ENCODE measurements around the gene PDE3A.
"Not testable (repeated sequence)": the region's sequence is repeated elsewhere in the genome, so short reads cannot be mapped to it uniquely, and the experiment has no call there.

The PDE3A gene

GRCh38 chr12:20557096-20557495 lies 188.8 kb downstream of the PDE3A start:
- DNase-seq: no peak

DNA sequence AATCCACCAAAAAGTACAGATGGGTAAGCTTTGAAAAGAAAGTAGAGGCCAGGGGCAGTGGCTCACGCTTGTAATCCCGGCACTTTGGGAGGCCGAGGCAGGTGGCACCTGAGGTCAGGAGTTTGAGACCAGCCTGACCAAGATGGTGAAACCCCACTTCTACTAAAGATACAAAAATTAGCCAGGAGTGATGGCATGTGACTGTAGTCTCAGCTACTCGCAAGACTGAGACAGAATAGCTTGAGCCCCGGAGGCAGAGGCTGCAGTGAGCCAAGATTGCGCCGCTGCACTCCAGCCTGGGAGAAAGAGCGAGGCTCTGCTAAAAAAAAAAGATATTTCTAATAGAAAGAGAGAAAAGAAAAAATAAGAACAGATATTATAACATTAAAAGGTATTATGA lies 192.6 kb downstream of the PDE3A start:
- no peak for DNase-seq

DNA sequence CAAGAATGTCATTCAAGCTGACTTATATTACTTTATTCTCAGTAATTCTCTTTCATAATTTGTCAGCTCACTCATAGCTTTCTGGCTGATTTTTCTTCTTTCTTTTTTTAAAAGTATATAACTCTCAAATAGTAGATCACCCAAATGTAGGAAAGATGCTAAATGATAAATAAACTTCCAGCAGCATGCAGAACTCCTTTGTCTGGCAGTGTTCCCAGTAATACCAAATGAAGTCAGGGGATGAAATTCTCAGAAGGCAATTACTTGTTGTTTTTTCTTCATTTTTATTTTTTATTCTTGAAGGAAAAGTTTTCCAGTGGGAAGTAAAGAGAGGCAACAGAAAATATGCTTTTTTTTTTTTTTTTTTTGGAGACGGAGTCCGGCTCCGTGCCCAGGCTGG lies 193.5 kb downstream of the PDE3A start:
- no peak for DNase-seq

DNA sequence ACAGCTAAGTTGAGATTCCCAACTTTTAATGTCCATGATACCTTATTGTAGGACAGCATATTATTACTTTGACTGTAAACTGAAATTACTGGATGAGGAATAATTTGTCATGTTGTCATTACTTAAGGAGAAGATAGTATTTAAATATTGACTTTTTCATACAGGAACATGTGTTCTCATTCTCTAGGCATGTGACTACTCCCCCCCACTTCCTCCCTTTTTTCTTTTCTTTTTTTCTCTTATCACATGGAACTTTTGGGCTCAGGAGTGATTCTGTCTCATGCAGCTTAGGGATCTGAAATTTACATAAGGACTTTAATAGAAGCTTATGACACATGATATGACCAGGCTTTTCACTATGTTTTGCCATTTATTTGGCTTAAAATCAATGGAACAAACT lies 199.1 kb downstream of the PDE3A start:
- no peak for DNase-seq

GRCh38 chr12:20572451-20572850 lies 204.1 kb downstream of the PDE3A start:
- DNase-seq: no peak

DNA sequence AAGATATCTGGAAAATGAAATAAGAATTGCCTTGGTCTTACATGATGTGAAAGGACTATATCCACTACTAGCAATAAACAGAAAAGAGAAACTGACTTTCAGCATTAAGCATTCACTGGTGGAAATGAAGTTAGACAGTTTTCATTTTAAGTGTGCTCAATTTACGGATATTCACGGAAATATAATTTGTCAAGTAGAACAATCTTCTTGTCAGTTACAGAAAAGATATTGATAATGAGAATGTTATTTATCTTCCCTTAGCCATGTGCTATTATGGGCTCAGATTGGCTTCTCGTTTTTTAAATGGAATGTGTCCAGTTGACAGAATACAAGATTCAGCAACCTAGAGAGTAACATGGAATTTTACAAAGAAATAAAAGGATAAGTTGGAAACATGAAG lies 208.2 kb downstream of the PDE3A start:
- DNase-seq: no peak

DNA sequence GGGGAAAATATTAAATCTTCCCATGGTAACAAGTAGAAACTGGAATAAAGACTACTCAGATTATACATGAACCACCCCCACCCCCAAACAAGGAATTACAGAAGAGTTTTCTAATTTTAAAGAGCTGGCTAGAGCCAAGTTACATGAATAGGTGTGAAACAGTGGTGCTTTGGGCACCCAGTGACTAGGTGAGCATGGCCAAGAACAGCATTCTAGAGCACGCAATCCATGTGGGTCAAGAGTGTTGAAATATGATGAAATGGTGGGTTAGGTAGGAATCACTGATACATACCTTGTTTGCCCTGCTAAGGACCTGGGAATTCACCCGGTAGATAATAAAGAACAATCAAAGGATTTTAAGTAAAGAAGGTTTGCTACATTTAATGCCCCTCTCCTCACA lies 208.7 kb downstream of the PDE3A start:
- no peak for DNase-seq

- no peak for DNase-seq
Measured at GRCh38 chr12:20578142-20578541, 209.8 kb downstream of the PDE3A start.

GRCh38 chr12:20585055-20585625 lies 216.8 kb downstream of the PDE3A start:
- DNase-seq: peak; percentile 8

DNA sequence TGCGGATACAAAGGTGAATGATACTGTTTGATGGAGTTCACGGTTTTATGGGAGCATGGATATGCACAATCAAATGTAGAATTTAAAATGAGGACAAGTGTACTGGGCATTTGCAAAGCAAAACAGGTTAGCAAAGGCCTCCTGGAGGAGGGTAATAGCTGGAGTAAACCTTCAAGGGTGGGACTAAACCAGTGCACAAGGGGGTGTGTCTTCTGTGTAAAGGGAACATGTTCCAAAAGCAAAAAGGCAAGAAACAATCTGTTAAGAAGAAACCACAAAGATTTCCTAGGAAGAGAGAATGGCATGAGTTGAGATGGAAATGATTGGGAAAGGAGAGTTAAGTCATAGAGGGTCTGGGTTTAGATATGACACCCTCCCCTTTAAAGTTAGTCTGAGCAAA lies 217.6 kb downstream of the PDE3A start:
- no peak for DNase-seq

DNA sequence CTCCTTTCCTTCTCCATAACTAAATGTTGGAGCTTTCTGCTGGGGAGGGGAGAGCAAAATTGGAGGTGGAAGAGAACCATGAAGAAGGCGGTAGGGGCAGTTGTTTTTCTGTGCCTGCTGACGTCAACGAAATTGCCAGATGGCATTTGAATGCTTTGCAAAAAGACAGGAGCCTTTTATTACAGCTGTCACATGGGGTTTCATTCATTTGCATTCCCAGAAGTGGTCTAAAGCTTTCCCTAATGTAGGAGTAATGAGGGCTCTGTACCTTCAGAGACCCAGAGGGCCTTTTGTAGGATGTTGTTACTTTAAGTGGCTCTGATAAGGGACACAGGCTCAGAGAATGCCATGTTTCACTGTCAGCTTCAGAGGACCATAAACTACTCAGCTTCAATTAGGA lies 219.7 kb downstream of the PDE3A start:
- DNase-seq: peak; percentile 59

GRCh38 chr12:20590570-20590969 lies 222.2 kb downstream of the PDE3A start:
- DNase-seq: no peak

- DNase-seq: no peak
Measured at GRCh38 chr12:20592556-20592955, 224.2 kb downstream of the PDE3A start.

DNA sequence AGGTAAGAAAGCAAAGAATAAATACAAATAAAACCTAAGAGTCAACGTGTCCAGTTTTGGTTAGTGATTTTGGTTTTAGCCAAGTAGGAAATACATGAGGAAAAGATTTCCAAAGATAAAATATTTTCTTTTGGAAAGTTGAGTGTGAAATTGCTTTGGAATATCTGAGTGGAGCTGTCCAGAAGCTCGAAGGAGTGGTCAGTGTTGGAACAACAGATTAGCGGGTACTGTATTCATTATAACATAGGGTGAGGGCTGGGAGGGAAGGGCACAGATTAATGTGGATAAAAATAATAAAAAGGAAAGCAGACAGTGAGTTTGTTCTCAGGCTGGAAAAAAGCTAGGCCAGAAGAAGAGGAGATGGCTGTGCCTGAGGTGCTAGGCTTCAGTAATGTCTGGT lies 225.3 kb downstream of the PDE3A start:
- no peak for DNase-seq

DNA sequence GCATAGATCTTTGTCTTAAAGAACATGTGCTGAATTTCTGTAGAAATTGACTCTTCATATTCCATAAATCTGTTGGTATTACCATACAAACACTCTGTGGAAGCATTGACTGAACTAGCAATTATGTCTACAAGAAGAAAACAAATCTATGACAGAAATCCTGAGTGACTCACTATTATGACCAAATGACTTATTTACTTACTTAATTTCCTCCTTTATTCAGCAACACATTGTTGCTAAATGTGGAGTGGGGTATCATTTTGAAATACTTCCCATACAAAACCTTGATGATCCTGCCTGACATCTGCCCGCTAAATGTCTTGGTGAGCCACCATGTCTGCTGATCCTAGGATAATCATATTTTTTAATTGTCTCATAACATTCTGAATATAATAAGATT lies 227.7 kb downstream of the PDE3A start:
- DNase-seq: no peak

- DNase-seq: no peak
Measured at GRCh38 chr12:20599757-20600156, 231.4 kb downstream of the PDE3A start.

- DNase-seq: peak; percentile 38
Measured at GRCh38 chr12:20601668-20602280, 233.4 kb downstream of the PDE3A start.

DNA sequence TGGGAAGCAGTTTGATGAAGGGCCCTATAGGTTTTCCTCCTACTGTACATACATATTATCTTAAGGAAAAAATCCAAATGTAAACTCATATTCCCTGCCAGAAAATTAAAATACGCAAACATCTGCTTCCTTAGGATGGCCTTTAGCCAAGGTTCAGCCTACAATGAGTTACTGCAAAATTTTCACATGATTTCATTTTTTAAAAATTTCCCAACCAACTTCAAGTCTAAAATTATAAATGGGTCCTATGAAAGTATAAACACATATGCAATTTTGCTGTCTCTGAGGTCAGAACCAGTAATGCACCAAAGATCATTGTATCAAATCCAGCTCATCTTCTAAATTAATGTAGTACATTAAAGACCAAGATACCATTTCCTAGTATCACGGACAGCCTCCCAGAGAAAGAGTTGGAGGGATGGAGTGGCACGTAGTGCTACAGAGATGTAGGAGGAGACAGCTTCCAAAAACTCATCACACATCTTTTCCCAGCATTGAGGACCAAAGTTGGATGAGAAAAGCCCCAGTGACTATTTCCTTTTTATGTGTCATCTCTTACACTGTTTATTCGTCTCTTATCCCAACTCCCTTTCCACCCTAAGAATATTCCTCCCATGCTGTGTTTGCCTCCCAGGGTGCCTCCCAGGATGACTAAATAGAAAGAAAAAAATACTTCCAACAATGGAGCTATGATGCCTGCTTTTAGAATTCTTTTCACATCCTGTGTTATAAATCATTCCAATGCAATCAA lies 234.5 kb downstream of the PDE3A start:
- no peak for DNase-seq

DNA sequence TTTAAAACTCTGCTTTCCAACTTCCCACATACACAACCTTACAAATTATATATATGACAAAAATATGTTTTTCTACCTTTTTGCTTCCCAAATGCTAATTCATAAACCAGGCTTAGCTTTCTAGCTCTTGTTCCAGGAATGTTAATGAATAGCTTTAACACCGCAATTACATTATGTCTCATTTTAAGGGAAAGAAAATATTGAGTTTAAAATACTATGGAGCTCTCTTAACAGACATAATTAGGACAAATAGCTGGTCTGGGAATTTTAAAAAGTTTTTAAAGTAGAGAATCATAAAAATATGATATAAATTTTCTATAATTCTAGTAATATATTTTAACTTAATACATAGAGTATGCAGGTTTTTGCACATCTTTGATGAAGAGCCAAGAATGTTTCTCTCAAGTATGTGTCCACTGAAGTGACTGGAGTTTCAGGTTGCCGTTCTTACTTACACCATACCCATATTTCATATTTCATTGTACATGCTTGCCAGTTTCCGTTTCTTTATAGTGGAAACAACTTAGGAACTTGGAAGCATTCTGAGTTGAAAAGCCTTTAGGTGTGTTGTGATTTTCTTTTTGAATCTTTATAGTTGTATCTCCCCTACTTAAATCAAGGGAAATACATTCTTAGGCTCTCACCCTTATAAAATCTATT lies 236.2 kb downstream of the PDE3A start:
- no peak for DNase-seq

GRCh38 chr12:20615020-20615419 lies 246.7 kb downstream of the PDE3A start:
- DNase-seq: not testable (repeated sequence)

GRCh38 chr12:20616093-20616492 lies 247.8 kb downstream of the PDE3A start:
- DNase-seq: no peak

- no peak for DNase-seq
Measured at GRCh38 chr12:20620261-20620660, 251.9 kb downstream of the PDE3A start.

GRCh38 chr12:20624718-20625117 lies 256.4 kb downstream of the PDE3A start:
- DNase-seq: no peak

DNA sequence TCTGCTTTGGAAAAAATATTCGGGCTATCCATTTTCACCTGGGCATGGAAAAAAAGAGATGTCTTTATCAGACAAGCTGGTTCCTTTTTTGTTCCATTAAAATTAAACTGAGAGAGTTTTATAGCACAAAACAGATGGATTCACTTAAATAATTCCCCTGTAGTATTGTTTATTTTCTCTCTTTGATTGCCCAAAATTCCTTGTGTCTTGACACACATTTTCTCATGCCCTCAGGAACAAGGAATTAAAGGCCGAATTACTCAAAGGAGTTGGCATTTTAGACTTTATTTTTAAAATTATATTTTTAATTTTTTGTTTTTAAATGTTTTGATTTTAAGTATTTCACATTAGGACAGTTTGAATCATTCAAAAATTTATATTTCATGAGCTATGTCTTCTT lies 257.2 kb downstream of the PDE3A start:
- no peak for DNase-seq

Measured in RPMI8226 (cell line).